A549 treated with ZK216348 at 1 μM for 4 hours (cell line): Measurements from ENCODE around the gene RANBP2. TPM values are rescaled to one million over a fixed set of nuclear protein-coding genes. Genes with fewer than 3 reads are reported as not detected.

Experiments used
- total RNA-seq: library from RNA; stranded (reverse); fragments of 200-300 nt; extraction: Qiagen RNA extraction; gene quantifications from 5 replicates; pipeline ENCODE4 v1.2.3, GENCODE V29; 2022; ENCODE audit warnings: low read depth

Gene RANBP2
- 17.6 to 29.3 TPM (median 27.3 TPM) in 5 replicates for total RNA-seq

GRCh38 chr2:108719149-108720044 lies at the start of gene RANBP2:
RANBP2 (plus strand) TSS chr2:108719482; CDS start chr2:108719607, 125 bp downstream.

GRCh38 chr2:108786354-108787215 lies 67.3 kb downstream of the RANBP2 start, which contains the start of gene CCDC138:
CCDC138 (plus strand) TSS chr2:108786771; CDS start chr2:108786823, 52 bp downstream.

Other genes starting within 250 kb of the RANBP2 start
- 40.6 to 67.2 TPM (median 53.0 TPM) in 5 replicates for gene LIMS1, start 185.0 kb upstream of the RANBP2 start, total RNA-seq
- gene CCDC138, start 67.3 kb downstream of the RANBP2 start, total RNA-seq: 5.7 to 8.8 TPM (median 7.4 TPM) in 5 replicates